RWPE1 (cell line): ENCODE results near the gene ALPL.

ENCODE experiments used
- CTCF ChIA-PET: fragments of 350-600 bp; sonication (Branson Sonifier 250); formaldehyde crosslinking; extraction: SDS; loops from one replicate; lab custom pipeline; 2021; lab: Yijun Ruan, JAX
- POLR2A ChIA-PET: fragments of 400-600 bp; formaldehyde crosslinking; extraction: SDS; loops from one replicate; lab custom pipeline; 2020; ENCODE audit warnings: antibody characterized with exemption; ENCODE audit not compliant: low non-redundant PET; lab: Yijun Ruan, JAX
- DNase-seq: peaks from one replicate; pipeline ENCODE4 v3.0.0; 2012; ENCODE audit warnings: low spot score
- H3K27ac ChIP-seq: fragments of 450-650 bp; 2 replicates; pipeline ENCODE4 v1.5.1; 2017
- TF ChIP-seq, protein P1 (sequence below): fragments of 450-650 bp; conservative IDR thresholded peaks from 2 replicates; pipeline ENCODE4 v1.5.1; 2017; ENCODE audit warnings: low read depth, mild to moderate bottlenecking

ALPL gene

GRCh38 chr1:21568006-21568746 is 59.0 kb downstream of the ALPL start:
- POLR2A ChIA-PET: no interaction called here

GRCh38 chr1:21568809-21569385 is 59.7 kb downstream of the ALPL start:
- ChIA-PET POLR2A (no interaction called here), CTCF (interaction anchor here (0.7 to 1.0 kb wide), 2 partner anchors 29 to 165 kb away, joined by 4 to 5 read pairs; no protein-coding TSS in a partner anchor)
- no peak for DNase-seq
- no peak overlapping the region for H3K27ac ChIP-seq
- TF ChIP-seq, protein P1, sequence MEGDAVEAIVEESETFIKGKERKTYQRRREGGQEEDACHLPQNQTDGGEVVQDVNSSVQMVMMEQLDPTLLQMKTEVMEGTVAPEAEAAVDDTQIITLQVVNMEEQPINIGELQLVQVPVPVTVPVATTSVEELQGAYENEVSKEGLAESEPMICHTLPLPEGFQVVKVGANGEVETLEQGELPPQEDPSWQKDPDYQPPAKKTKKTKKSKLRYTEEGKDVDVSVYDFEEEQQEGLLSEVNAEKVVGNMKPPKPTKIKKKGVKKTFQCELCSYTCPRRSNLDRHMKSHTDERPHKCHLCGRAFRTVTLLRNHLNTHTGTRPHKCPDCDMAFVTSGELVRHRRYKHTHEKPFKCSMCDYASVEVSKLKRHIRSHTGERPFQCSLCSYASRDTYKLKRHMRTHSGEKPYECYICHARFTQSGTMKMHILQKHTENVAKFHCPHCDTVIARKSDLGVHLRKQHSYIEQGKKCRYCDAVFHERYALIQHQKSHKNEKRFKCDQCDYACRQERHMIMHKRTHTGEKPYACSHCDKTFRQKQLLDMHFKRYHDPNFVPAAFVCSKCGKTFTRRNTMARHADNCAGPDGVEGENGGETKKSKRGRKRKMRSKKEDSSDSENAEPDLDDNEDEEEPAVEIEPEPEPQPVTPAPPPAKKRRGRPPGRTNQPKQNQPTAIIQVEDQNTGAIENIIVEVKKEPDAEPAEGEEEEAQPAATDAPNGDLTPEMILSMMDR: no peak

More at GRCh38 chr1:21568006-21568746, 59.0 kb downstream of the ALPL start:
- TF ChIP-seq, protein P1: no peak
- H3K27ac ChIP-seq: no peak overlapping the region
- peak; percentile 50 for DNase-seq
- CTCF ChIA-PET: interaction anchor here (0.7 to 1.0 kb wide), 3 partner anchors 29 to 165 kb away, joined by 3 to 5 read pairs (median 4); no protein-coding TSS in a partner anchor

- ChIA-PET CTCF (interaction anchor here (1.3 kb wide), 1 partner anchor 200 kb away, joined by 5 read pairs; no protein-coding TSS in a partner anchor), POLR2A (no interaction called here)
- H3K27ac ChIP-seq: no peak overlapping the region
- DNase-seq: no peak
- TF ChIP-seq, protein P1: no peak
Observed at GRCh38 chr1:21569820-21570527, 60.8 kb downstream of the ALPL start.

DNA sequence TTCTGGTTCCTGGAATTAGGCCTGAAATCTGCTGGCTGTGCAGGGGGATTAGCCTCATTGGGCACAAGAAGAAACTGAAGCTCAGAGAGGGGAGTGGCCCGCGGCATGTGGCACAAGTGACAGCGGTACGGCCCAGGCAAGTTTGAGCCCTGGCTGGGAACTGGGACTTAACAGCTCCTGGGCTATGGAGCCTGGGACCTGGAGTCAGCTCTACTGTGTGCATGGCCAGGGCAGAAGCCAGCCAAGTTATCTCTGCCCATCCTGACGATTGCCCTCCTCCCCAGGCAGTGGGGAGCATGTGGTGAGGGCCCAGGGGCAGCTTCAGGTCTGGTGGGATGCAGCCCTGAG is 61.3 kb downstream of the ALPL start:
- no peak for DNase-seq
- ChIA-PET POLR2A (no interaction called here), CTCF (interaction anchor here (1.3 kb wide), 1 partner anchor 200 kb away, joined by 5 read pairs; no protein-coding TSS in a partner anchor)
- TF ChIP-seq, protein P1: no peak
- H3K27ac ChIP-seq: no peak overlapping the region

GRCh38 chr1:21570885-21571284 is 61.7 kb downstream of the ALPL start:
- H3K27ac ChIP-seq: no peak overlapping the region
- TF ChIP-seq, protein P1: no peak
- CTCF ChIA-PET: interaction anchor here (1.3 kb wide), 1 partner anchor 201 kb away, joined by 5 read pairs; no protein-coding TSS in a partner anchor
- DNase-seq: no peak
- POLR2A ChIA-PET: no interaction called here

DNA sequence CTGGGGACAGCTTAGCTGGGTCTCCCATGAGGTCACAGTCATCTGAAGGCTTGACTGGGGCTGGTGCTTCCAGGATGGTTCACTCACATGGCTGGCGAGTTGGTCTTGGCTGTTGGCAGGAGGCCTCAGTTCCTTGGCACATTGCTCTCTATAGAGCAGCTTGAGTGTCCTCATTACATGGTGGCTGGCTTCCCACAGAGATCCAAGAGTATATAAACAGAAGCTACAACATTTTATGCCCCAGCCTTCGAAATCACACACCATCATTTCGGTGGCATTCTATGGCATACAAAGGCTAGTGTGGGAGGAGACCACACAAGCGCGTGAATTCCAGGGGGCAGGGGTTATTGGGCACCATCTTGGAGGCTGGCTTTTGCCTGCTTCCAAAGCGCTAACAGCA is 63.0 kb downstream of the ALPL start:
- ChIA-PET CTCF (interaction anchor here (0.6 kb wide), 1 partner anchor 844 kb away, joined by 4 read pairs; no protein-coding TSS in a partner anchor), POLR2A (no interaction called here)
- DNase-seq: no peak
- TF ChIP-seq, protein P1: no peak
- H3K27ac ChIP-seq: no peak overlapping the region
